NCI-H1092 treated with DMSO at 0.1 percent for 48 hours (cell line): ENCODE results near the gene GNRH2.
"Not testable (repeated sequence)": the region's sequence is repeated elsewhere in the genome, so short reads cannot be mapped to it uniquely, and the experiment has no call there.

Experiments used
- DNase-seq: peaks from one replicate; lab custom pipeline; 2025; lab: John Stamatoyannopoulos, UW

GNRH2 gene

DNA sequence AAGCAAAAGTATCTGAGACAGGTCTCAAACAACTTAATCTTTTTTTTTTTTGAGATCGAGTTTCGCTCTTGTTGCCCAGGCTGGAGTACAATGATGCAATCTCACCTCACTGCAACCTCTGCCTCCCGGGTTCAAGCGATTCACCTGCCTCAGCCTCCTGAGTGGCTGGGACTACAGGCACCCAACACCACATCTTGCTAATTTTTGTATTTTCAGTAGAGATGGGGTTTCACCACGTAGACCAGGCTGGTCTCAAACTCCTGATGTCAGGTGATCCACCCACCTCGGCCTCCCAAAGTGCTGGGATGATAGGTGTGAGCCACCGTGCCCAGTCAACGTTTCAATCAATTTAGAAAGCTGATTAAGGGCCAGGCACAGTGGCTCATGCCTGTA, 29.8 kb downstream of the GNRH2 start:
- DNase-seq = not testable (repeated sequence)

DNA sequence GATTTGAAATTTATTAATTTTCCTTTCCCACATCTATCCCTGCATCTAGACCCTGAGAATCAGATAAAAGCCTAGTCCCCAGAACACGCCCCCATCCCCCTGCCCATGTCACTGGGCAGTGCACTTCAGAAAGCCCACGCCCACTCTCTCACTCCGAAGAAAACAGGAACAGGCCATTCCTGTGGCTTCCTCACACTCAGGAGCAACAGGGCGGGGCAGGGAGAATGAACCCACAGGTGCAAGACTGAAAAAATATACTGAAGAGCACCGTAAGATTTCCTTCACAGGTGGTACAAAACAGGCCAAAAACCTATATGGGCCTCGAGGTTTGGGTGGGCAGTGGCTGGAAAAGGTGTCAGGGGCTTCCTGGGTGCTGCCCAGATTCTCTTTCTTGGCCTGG, 31.4 kb downstream of the GNRH2 start:
- DNase-seq = no peak

DNA sequence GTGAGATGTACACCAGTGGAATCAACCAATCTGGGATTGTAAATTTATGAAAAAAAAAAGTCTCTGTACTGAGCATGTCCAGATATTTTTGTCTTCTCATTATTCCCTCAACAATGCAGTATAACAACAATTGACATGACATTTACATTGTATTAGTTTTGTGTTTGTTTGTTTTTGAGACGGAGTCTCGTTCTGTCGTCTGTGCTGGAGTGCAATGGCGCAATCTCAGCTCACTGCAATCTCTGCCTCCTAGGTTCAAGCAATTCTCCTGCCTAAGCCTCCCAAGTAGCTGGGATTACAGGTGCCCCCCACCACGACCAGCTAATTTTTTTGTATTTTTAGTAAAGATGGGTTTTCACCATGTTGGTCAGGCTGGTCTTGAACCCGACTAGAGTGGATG, 31.9 kb downstream of the GNRH2 start:
- DNase-seq = not testable (repeated sequence)

DNA sequence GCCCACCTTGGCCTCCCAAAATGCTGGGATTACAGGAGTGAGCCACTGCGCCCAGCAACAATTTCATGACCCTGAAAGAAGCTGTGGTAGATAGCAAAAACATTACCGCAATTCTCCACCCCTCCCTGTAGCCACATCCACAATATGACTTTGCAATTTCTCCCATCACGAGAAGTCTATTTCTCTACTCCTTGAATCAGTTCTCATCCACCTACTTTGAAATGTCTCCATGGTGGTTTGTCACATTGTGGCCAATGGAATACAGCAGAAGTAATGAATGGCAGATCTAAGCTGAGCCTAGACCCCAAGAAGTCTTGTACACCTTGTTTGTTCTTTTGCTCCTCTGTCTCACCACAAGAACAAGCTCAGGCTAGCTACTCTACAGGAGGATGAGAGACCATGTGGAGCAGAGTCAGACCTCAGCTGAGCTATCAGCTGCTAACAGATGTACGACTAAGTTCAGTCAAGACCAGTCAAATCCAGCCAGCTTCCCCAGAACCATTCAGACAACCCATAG, 34.3 kb downstream of the GNRH2 start:
- DNase-seq = no peak

DNA sequence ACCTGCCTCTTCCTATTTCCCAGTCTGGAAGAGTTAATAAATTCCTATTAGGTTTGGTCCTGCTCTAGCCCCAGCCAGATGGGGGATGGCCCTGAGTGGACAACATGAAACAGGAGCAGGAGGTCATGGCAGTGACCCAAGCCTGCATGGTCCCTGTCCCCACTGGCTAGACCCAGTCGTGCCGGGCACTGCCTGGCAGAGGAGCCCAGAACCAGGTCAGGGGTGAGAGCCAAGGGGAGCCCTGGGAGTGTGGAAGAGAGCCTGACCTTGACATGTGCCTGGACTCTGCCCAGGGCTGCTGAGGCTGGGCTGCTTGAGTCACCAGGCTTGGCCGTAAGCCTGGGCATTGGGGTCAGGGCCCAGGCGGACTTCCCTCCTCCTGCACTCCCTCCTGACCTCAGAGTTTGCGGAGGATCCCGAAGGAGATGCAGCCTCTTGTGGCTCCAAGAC, 37.5 kb downstream of the GNRH2 start:
- DNase-seq = no peak

DNA sequence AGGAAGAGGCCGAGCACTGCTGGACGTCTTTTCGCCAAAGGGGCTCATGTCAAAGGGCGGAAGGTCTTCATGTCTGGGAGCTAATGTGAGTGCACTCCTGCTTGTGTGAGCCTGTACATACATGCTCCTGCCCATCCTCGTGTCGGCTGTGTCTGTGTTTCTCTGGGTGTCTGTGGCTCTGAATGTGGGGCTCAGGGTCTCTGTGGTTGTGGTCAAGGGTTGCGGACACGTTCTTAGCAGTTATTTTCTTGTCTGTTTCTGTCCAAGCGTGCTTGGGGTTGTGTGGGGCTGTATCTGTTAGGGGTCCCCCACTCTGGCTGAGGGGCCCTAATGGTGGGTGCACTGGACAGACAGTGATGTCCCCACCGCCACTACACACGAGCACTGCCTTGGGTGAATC, 38.2 kb downstream of the GNRH2 start:
- DNase-seq = no peak

DNA sequence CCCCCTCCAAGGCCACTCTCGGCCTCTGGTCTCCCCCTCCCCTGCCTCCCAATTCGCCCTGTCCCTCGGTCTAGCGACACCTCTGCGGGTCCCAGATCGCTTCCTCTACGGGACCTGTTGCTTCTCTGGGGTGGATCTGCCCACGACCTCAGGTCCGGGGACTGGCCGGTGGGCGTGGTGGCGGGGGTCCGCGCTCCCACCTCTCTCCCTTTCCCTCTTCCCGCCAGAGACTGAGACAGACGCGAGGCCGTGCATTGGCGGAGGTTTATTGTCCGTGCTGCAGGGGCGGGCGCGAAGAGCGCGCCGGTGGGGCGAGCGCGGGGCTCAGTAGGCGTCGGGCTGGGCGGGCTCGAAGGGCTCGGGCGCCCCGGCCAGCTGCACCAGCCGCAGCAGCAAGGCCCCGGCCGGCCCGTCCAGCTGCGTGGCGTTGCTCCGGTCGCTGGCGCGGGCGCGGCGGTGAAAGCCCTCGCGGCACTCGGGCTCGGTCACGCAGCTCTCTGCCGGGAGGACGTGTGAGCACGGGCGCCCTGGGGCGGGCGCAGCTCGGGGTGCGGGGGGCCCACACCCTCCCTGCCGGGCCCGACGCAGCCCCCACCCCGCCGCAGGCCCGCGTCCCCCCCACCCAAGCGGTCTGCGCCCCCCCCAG, 39.0 kb downstream of the GNRH2 start:
- DNase-seq = no peak

DNA sequence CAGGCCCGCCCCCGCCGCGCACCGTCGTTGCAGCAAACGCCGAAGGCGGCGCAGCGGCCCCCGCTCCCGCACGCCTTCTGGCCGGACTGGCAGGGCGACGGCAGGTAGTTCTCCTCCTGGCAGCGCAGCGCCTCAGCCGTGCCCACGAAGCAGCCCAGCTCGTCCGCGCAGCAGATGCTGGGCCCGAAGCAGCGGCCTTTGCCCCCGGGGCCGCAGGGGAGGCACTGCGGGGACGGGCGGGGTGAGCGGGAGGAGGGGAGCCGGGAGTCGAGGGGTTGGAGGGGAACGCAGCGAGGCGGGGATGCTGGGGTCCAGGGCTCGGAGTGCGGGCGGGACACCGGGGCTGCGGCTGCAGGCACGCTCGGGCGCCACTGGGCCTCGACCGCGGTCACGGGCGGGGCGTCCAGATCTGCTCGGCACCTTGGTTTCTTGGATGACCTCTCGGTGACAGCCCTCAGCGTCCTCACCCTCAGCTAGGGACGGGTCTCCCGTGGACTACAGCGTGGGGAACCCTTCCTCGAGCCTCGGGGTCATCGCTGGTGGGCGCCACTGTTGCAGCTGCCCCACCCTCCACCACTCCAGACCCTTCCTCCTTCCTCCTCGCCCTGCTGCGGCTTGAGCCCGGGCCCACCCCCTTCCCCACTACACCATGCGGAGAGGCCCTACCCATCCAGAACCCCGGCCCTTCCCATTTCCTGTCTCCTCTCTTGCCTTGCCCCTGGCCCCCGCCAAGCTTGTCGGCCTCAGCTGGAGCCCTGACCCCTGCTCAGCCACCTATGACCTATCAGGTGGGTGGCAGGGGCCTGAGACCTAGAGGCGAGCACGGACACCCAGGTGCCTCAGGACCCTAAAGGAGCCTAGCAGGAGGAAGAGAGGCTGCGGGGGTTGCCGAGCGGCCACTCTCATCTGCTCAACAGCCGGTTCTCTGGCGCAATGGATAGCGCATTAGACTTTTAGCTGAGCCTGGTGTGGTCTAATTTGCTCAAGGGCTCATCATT, 39.8 kb downstream of the GNRH2 start:
- DNase-seq = no peak

DNA sequence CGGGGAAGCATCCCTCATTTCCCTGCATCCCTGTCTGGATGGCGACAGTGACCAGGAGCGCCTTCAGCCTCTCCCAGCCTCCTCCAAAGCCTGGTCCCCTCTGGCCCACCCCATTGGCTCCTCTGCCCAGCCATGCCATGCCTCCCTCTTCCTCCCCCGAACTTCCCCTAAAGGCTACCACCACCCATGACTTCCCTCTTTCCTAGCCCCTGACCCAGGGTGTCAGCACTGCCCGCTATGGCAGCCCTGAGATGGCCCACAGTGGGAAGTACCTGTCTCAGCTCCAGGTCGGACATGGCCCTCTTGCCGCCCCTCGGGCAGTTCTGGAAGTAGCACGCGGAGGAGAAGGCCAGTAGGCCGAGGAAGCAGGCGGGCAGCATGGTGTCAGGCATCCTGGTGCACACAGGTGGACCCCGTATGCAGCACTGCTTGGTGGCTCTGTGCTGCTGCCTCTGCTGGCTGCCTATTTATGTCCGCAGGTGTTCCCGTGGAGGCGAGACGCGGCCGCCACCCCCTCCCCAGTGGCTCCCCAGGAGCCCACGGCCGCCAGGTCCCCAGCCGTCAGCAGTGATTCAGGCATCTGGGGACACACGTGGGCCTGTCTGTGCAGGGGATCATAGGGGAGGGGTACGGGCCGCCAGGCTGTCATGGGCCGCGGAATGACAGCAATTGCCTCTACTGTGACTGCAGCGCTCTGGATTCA, 41.0 kb downstream of the GNRH2 start, which contains the start of gene AVP:
AVP (minus strand) TSS at position 442 of the 703 bp plus-strand sequence; CDS start at position 392, 50 bp downstream.
- no peak for DNase-seq

DNA sequence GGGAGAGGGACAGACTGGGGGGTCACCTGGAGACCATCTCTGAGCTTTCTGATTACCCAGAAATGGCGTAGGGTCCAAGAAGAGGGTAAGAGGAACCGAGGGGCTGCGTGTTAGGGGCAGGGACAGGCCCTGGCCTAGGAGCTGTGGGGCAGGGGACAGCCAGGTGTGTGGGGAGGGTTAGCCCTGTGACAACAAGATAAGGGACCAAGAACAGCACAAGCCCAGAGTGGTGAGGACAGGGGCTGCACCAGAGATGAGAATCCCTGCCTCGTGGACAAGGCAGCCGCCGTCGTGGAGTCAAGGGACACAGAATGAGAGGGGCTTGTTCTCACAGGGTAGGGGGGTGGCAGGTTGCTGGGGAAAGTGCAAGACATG, 41.6 kb downstream of the GNRH2 start:
- no peak for DNase-seq

DNA sequence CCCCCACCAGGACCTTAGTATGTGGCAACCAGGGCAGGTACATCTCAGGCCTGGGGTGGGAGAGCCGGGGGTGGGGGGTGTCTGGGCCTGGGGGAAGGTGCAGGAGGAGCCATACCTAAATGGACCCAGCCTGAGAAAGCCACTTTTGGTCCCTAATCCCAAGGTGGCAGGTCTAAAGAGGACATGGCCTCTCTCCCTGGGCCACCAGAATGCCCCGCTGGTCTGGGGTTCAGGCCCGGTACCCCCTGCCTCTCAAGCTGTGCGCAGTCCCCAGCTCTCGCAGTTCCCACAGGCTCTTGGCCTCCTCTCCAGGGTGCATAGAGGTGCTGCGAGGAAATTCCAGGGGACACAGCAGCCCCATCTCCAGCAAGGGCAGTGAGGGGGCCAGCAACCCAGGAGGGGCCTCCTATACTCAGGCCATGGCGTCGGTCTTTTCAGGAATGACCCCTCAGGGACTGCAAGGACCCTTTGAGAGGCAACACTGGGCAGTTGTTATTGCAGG, 42.2 kb downstream of the GNRH2 start:
- no peak for DNase-seq

DNA sequence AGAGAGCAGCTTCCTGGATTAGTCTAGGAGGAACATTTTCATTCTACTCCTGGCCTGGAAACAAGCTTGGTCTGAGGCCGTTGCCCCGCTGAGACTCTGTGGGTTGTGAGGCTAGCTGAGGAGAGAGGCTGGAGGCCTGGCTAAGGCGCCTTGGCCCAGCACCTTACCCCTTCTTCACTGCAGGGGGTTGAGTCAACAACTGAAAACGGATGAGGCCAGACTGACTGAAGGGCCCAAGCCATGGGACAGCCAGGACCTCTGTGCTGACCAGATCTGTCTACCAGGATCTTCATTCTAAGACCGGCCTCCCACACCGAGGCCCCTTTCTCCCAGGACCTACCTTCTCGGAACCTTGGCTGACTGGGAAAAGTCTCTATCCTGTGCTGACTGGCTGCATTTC, 44.6 kb downstream of the GNRH2 start:
- no peak for DNase-seq

DNA sequence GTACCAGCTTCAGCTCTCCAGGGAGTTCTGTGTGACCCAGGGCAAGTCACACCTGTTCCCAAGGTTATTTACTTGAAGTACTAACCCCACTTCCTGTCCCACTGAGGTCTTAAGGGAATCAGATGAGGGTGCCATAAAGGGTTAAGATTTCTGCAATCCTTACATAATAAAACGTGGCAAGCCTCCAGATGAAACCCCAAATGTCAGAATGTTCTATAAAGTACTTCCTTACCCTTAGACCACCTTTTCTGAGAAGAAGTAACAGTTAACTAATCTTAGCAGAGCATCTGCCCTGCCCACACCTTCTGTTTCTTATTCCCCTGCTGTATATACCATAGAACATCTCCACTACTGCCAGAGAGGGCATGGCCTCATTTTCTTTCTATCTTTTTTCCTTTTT, 47.1 kb downstream of the GNRH2 start:
- DNase-seq = no peak

DNA sequence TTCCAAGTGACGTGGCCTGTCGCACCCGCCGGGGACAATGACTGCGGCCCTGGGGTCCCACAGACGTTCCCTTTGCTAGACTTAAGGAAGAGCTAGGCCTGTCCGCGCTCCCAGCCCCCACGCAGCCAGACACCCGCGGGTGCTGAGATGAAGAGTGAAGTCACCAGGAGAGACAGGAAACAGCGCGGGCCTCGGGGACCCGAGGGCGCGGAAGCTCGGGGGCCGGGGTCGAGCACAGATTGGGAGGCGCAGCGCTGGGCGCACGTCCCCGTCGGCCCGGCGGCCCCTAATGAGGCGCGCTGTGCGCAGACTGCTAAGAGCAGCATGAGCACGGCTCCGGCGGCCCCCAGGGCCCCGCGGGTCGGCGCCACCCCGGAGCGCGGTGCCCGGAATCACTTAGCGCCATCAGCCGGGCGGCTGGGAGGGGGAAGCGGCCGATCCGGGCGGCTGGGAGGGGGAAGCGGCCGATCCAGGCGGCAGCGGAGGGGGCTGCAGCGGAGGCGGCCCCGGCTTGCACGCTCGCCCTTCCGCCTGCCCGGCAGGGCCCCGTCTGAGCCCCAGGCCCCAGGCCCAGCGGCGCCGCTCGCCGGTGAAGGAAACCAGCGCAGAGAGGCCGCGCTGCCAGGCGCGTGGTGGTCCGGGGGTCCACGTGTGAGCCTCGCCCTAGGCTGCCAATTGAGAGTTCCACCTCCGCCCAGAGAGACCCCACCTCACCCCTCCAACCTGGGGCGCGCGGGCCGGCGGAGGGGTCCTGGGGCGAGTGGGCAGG, 49.4 kb downstream of the GNRH2 start:
- no peak for DNase-seq

DNA sequence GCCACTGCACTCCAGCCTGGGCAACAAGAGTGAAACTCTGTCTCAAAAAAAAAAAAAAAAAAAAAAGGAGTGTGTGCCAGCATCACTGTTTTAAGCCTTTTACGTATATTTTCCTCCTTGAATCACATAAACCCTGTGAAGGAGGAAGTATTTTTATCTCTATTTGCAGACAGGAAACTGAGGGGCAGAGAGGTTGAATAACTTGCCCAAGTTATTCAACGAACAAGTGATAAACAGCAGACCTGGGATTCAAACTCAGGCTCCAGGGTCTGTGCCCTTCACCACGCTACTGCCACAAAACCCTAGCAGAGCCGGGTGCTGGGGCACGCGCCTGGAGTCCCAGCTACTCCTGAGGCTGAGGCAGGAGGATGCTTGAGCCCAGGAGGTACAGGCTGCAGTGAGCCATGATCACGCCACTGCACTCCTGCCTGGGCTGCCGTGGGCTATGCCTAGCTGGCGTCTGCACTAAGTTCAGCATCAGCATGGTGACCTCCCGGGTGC, 50.5 kb downstream of the GNRH2 start:
- no peak for DNase-seq

DNA sequence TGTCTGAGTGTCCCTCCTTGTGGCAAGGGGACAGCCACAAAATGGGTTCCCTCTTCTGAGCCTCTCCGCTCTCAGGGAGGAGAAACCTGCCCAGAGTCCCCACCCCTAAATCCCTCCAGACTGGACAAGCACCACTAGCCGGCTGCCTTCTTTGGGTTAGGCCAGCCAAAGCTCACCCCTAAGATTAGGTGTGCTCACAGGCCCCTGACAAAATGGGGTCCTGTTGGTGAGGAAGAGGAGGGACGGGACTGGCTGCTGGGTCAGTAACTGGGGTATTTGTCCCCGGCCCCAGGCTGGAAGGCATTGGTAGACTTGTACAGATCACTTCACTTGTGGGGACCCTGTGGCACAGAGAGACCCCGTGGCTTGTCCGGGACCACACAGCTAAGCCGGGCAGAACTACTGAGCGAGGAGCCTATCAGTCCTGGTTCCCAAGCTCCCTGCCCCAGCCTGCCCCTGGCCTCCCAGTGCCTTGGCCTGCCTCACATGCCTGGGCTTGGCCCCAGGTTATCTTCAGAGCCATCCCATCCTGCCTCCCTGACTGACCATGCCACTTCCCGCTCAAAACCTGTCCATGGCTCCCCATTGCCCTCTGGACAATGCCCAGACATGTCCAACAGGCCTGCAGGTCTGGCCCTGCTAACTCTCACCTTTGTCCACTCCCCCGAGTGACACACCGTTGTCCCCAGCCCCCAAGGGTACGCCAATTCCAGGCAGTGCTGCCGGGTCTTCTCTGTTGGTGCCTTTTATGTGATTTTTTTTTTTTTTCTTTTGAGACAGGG, 51.6 kb downstream of the GNRH2 start:
- DNase-seq = no peak
